Adrenal gland (tissue), 12 donors: ENCODE data around the gene LGR5. TPM values are rescaled to one million over a fixed set of nuclear protein-coding genes. Genes with fewer than 3 reads are reported as not detected.

ENCODE experiments used
- DNase-seq, 7 donors: peaks; one replicate each; pipeline ENCODE4 v3.0.0-alpha.2; 2019 to 2020
- H3K27ac ChIP-seq, 5 donors: fragments of 200-600 bp; sonication (generic) in 4 of 5; 1 replicate in 3 of 5; 2 replicates in 2 of 5; pipeline versions ENCODE4 v1.5.1 to v1.8.0; 2016 to 2020; ENCODE audit warnings: mild to moderate bottlenecking in 1 of 5
- H3K27me3 ChIP-seq: fragments of 200-600 bp; 2 replicates; pipeline ENCODE4 v1.8.0; 2021
- H3K36me3 ChIP-seq, 2 donors: fragments of 200-600 bp; replicated peaks in 1 of 2; 1 replicate in 1 of 2; 2 replicates in 1 of 2; pipeline versions ENCODE4 v1.5.1 to v1.8.0; 2018 to 2022
- H3K4me1 ChIP-seq, 2 donors: fragments of 200-600 bp; replicated peaks in 1 of 2; 1 replicate in 1 of 2; 2 replicates in 1 of 2; pipeline versions ENCODE4 v1.5.1 to v1.8.0; 2018 to 2021
- H3K4me3 ChIP-seq, 4 donors: fragments of 200-600 bp; sonication (generic) in 3 of 4; one replicate each; pipeline ENCODE4 v1.5.1; 2016 to 2018
- H3K9me3 ChIP-seq, 3 donors: fragments of 200-600 bp; sonication (generic) in 1 of 3; replicated peaks in 1 of 3; 1 replicate in 2 of 3; 2 replicates in 1 of 3; pipeline versions ENCODE4 v1.5.1 to v1.8.0; 2016 to 2021
- POLR2A ChIP-seq, 2 donors: fragments of 450-650 bp; IDR thresholded peaks; one replicate each; pipeline ENCODE4 v1.6.1; 2017; ENCODE audit warnings: antibody characterized with exemption in 2 of 2, mild to moderate bottlenecking in 2 of 2, moderate library complexity in 1 of 2
- WGBS, 4 donors: extraction: QIAGEN DNeasy Blood & Tissue Kit in 2 of 4; methylation state at CpG; one replicate each; pipeline versions ENCODE4 v1.1.5 to v1.1.7; 2013 to 2017; 5-methylcytosine and 5-hydroxymethylcytosine counted together
- intact Hi-C, 2 donors: fragments of 100-400 bp; cut with DNase I; formaldehyde crosslinking; loops; one replicate each; pipeline versions ENCODE4 v1.14.1 to v1.15.0; 2022 to 2023
- polyA plus RNA-seq, 3 donors: library from polyadenylated mRNA; stranded (reverse); fragments of 200-250 nt in 2 of 3; fragments of 350-450 nt in 1 of 3; fragmentation: Illumina TruSeq in 1 of 3; extraction: RNeasy Lipid Tissue Mini Kit (QIAGEN cat#74804) in 1 of 3; gene quantifications; one replicate each; pipeline ENCODE4 v1.2.3, GENCODE V29; 2013 to 2014
- total RNA-seq, 9 donors: library from RNA; depleted of rRNA in 4 of 9; stranded (reverse); fragments of >200 nt in 4 of 9; fragments of 120-200 nt in 1 of 9; fragmentation: NEBNext Ultra II Directional in 1 of 9; extraction: Animal tissue kit (Norgen Biotek cat#: 25700) in 1 of 9; gene quantifications; one replicate each; pipeline versions ENCODE4 v1.1.0 to v1.2.4, GENCODE V29; 2013 to 2023
- TF ChIP-seq, protein P1 (sequence below), 6 experiments: fragments of 450-650 bp in 4 of 6; fragments of 200-600 bp in 2 of 6; sonication (generic) in 1 of 6; IDR thresholded peaks; 1 replicate in 5 of 6; 2 replicates in 1 of 6; pipeline versions ENCODE4 v1.5.1 to v1.8.0; 2016 to 2021; ENCODE audit warnings: antibody characterized with exemption in 6 of 6, mild to moderate bottlenecking in 2 of 6, moderate library complexity in 1 of 6
- donor health status: healthy with polysubstance abuse.
- donor health status: Bipolar disorder and iron deficiency.
- donor health status: DM: yes; HTN: yes; CAD: no.
- donor health status: DM: no; HTN: no; CAD: no.
- donor health status: DM: no; HTN: no; CAD: no.
- donor health status: DM: yes; HTN: yes; CAD: no.

The LGR5 gene
- total and polyA plus RNA-seq, 12 donors, result 0.39 to 6.1 (median 2.1) TPM

DNA sequence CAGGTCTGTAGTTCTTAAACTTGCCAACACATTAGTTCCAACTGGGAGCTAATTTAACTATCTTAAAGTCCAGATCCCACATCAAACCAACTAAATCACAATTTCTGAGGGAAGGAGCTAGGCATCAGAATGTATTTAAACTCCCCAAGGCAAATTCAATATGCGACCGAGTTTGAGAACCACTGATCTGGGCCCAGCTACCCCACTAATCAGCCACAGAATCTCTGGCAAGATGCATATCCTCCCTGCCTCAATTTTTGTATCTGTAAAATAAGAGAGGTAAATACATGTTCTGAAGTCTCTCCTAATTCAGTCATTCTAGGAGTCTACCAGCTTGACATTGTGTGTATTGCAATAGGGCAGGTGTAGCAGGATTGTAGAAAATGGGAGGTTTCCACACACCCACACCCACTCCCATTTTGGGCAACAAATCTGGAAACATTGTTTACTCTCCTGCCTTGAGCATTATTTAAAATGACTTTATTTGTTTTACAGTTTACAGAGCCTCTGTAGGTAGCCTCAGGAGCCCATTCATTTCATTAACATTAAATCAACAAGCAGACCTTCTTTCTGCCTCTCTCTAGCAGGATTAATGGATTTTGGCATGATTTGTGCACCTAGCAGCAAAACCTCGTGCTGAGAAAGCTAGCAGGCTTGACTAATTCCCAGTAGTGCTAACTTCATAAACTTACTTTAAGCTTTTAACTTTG, 15.6 kb downstream of the LGR5 start:
- Histone ChIP-seq H3K9me3 (no peaks in the 10 kb centered on the region), H3K4me3 (no peak overlapping the region), H3K36me3 (no peaks in the 10 kb centered on the region), H3K27ac (no peak overlapping the region), H3K27me3 (no peaks in the 10 kb centered on the region), H3K4me1 (no peaks in the 10 kb centered on the region)
- DNase-seq, result no peak
- WGBS, 4 donors, result 64 to 68% (median 67%) methylated on average over 3 of the region's 3 CpGs
- TF ChIP-seq, protein P1, sequence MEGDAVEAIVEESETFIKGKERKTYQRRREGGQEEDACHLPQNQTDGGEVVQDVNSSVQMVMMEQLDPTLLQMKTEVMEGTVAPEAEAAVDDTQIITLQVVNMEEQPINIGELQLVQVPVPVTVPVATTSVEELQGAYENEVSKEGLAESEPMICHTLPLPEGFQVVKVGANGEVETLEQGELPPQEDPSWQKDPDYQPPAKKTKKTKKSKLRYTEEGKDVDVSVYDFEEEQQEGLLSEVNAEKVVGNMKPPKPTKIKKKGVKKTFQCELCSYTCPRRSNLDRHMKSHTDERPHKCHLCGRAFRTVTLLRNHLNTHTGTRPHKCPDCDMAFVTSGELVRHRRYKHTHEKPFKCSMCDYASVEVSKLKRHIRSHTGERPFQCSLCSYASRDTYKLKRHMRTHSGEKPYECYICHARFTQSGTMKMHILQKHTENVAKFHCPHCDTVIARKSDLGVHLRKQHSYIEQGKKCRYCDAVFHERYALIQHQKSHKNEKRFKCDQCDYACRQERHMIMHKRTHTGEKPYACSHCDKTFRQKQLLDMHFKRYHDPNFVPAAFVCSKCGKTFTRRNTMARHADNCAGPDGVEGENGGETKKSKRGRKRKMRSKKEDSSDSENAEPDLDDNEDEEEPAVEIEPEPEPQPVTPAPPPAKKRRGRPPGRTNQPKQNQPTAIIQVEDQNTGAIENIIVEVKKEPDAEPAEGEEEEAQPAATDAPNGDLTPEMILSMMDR (IDR thresholded peaks at IDR 0.05), result no peak
- no peak for TF ChIP-seq POLR2A (IDR thresholded peaks at IDR 0.05)
- intact Hi-C loops, result no loop called here

DNA sequence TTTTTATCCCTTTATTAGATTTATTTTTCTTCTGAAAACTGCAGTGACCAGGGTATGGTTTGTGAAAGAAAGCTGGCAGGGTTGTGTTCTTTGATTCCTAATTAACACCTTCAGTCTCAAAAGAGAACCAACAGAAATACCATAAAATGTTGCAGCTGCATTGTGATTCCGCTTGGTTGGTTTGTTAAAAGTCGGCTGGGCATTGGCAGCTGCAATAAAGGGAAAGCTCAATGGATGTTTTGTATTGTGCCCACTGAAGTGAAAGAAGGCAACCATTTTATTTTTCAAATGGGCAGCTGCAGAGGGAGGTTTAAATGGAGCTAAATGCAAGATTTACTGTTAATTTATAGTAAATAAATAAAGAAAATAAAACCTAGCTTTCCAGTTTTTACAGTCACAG, 16.7 kb downstream of the LGR5 start:
- Histone ChIP-seq H3K27ac (no peak overlapping the region), H3K9me3 (no peaks in the 10 kb centered on the region), H3K27me3 (no peaks in the 10 kb centered on the region), H3K4me3 (no peak overlapping the region), H3K36me3 (no peaks in the 10 kb centered on the region), H3K4me1 (no peaks in the 10 kb centered on the region)
- TF ChIP-seq, protein P1 (IDR thresholded peaks at IDR 0.05), result no peak
- TF ChIP-seq POLR2A (IDR thresholded peaks at IDR 0.05), result no peak
- 80 to 91% (median 83%) methylated on average over 2 of the region's 2 CpGs for WGBS, 4 donors
- no peak for DNase-seq
- intact Hi-C loops, result no loop called here

DNA sequence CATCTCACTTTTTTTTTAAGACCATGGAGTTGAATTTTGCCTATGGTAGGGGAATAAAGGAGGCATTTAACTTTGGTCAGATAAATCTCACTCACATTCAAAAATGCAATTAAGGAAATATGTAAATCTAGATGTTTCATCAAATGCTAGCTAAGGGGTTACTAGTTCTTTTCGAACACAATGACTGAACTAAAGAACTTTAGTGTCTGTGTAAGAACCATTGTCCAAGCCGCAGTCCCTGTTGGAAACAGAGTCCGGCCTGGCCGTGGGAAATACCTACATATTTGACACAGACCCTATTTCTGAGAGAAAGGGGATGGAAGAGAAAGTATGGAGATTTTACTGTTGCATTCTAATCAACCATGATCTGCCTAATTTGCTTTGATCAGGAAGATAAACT, 17.4 kb downstream of the LGR5 start:
- intact Hi-C loops, result no loop called here

DNA sequence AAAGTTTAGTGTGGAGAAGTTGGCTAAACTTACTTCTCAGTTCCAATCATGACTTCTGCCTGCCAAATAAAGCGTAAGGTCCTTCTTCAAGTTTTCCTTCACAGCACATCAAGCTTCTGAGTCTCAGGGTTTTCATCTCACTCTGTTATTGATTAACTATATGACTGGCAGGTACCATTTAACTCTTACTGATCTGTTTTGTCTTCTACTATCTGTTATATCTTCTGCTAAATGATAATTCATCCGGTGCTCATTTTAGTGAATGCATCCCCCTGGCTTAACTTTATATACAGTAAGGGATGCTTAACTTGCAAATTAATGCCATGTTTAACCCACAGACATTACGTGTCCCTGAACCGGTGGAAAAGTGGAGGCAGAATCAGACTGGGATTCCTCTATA, 20.7 kb downstream of the LGR5 start:
- Histone ChIP-seq H3K4me1 (no peaks in the 10 kb centered on the region), H3K9me3 (no peaks in the 10 kb centered on the region), H3K36me3 (no peaks in the 10 kb centered on the region), H3K4me3 (no peak overlapping the region), H3K27me3 (no peaks in the 10 kb centered on the region), H3K27ac (no peak overlapping the region)
- intact Hi-C loops, result no loop called here
- no peak for DNase-seq
- WGBS, 4 donors, result 86 to 93% (median 92%) methylated on average over 4 of the region's 4 CpGs
- no peak for TF ChIP-seq POLR2A (IDR thresholded peaks at IDR 0.05)
- TF ChIP-seq, protein P1 (IDR thresholded peaks at IDR 0.05), result no peak

More for the DNA sequence above, 17.4 kb downstream of the LGR5 start:
- no peak for TF ChIP-seq POLR2A (IDR thresholded peaks at IDR 0.05)
- TF ChIP-seq, protein P1 (IDR thresholded peaks at IDR 0.05), result no peak
- Histone ChIP-seq H3K4me3 (no peak overlapping the region), H3K4me1 (no peaks in the 10 kb centered on the region), H3K27ac (no peak overlapping the region), H3K27me3 (no peaks in the 10 kb centered on the region), H3K9me3 (no peaks in the 10 kb centered on the region), H3K36me3 (no peaks in the 10 kb centered on the region)
- no peak for DNase-seq
- 82 to 91% (median 88%) methylated on average over 4 of the region's 4 CpGs for WGBS, 4 donors
